ENCODE data around the gene RFTN2.

GRCh38 chr2:197706839-197707207 is 31.4 kb upstream of the RFTN2 start:
- TF ChIP-seq USF2 (IDR thresholded peaks at IDR 0.05; ENCODE audit: borderline replicate concordance, low read depth, low read length) (no peak), POLR2AphosphoS5 (IDR thresholded peaks at IDR 0.05; ENCODE audit: low read depth, low read length) (no peak), CTCF (IDR thresholded peaks at IDR 0.05) (no peak), EP300 (IDR thresholded peaks at IDR 0.05; ENCODE audit: borderline replicate concordance in 1 of 2, low read depth in 1 of 2, low read length in 1 of 2) (no peak), YY1 (IDR thresholded peaks at IDR 0.05; ENCODE audit: low read depth) (no peak), SIN3A (IDR thresholded peaks at IDR 0.05; ENCODE audit: borderline replicate concordance, low read depth, low read length) (no peak)

Measured in SK-N-SH (cell line).